ENCODE results near the gene CD46. TPM values are rescaled to one million over a fixed set of nuclear protein-coding genes. Genes with fewer than 3 reads are reported as not detected.

Gene CD46
- polyA plus RNA-seq, 1 donor from 2014 or later = 393 TPM

GRCh38 chr1:207754011-207754410 is 2.2 kb downstream of the CD46 start:
- Histone ChIP-seq H3K27me3 (ENCODE audit: insufficient read depth, low read depth, low read length) (no peaks in the 10 kb centered on the region), H3K4me2 (ENCODE audit: low read length) (peak overlapping the region; percentile 86), H3K27ac (ENCODE audit: low read length) (no peak overlapping the region), H3F3A (ENCODE audit: insufficient read depth, low read length, poor library complexity, severe bottlenecking) (no peaks in the 10 kb centered on the region), H3K9me2 (ENCODE audit: insufficient read depth, low read length) (no peaks in the 10 kb centered on the region), H3K36me3 (ENCODE audit: insufficient read depth, low read length) (peaks cover 6% of the 10 kb centered on the region), H4K20me1 (ENCODE audit: insufficient read depth) (peaks cover 8% of the 10 kb centered on the region), H3K4me3 (ENCODE audit: low read length) (peak overlapping the region; percentile 96), H3K9me3 (ENCODE audit: low read length) (no peaks in the 10 kb centered on the region), H3K9ac (ENCODE audit: low read length) (peak overlapping the region; percentile 96), H3K79me2 (replicated peaks; ENCODE audit: insufficient read depth, low read length) (peaks cover 65% of the 10 kb centered on the region), H2AFZ (ENCODE audit: low read depth, low read length) (no peak overlapping the region)
- no peak for TF ChIP-seq EZH2 (IDR thresholded peaks at IDR 0.05; ENCODE audit: borderline replicate concordance, insufficient read depth, low read length, poor library complexity, severe bottlenecking)
- TF ChIP-seq CTCF (IDR thresholded peaks at IDR 0.05; ENCODE audit: poor library complexity, severe bottlenecking) = no peak
- TF ChIP-seq MXI1 (conservative IDR thresholded peaks at IDR 0.05; ENCODE audit: poor library complexity, severe bottlenecking) = no peak
- no peak for TF ChIP-seq REST (IDR thresholded peaks at IDR 0.05; ENCODE audit: borderline replicate concordance)
- TF ChIP-seq TAF1 (IDR thresholded peaks at IDR 0.05; ENCODE audit: low read depth) = no peak
- no peak for TF ChIP-seq RAD21 (conservative IDR thresholded peaks at IDR 0.05)
- TF ChIP-seq SMC3 (conservative IDR thresholded peaks at IDR 0.05; ENCODE audit: poor library complexity) = no peak
- TF ChIP-seq POLR2AphosphoS5 (IDR thresholded peaks at IDR 0.05) = no peak
- TF ChIP-seq EP300 (conservative IDR thresholded peaks at IDR 0.05; ENCODE audit: poor library complexity, severe bottlenecking) = no peak

- no peak overlapping the region for H3K4me2 ChIP-seq (ENCODE audit: low read length)
- no peak overlapping the region for H2AFZ ChIP-seq (ENCODE audit: low read depth, low read length)
- peak overlapping the region; percentile 96 for H3K4me3 ChIP-seq (ENCODE audit: low read length)
- H3K9me3 ChIP-seq (ENCODE audit: low read length) = no peaks in the 10 kb centered on the region
- H4K20me1 ChIP-seq (ENCODE audit: insufficient read depth) = peaks cover 8% of the 10 kb centered on the region
- H3K27ac ChIP-seq (ENCODE audit: low read length) = no peak overlapping the region
- no peaks in the 10 kb centered on the region for H3K9me2 ChIP-seq (ENCODE audit: insufficient read depth, low read length)
- H3F3A ChIP-seq (ENCODE audit: insufficient read depth, low read length, poor library complexity, severe bottlenecking) = no peaks in the 10 kb centered on the region
- H3K79me2 ChIP-seq (replicated peaks; ENCODE audit: insufficient read depth, low read length) = peaks cover 71% of the 10 kb centered on the region
- TF ChIP-seq EZH2 (IDR thresholded peaks at IDR 0.05; ENCODE audit: borderline replicate concordance, insufficient read depth, low read length, poor library complexity, severe bottlenecking) = no peak
- TF ChIP-seq REST (IDR thresholded peaks at IDR 0.05; ENCODE audit: borderline replicate concordance) = no peak
- no peak for TF ChIP-seq CTCF (IDR thresholded peaks at IDR 0.05; ENCODE audit: poor library complexity, severe bottlenecking)
- TF ChIP-seq EP300 (conservative IDR thresholded peaks at IDR 0.05; ENCODE audit: poor library complexity, severe bottlenecking) = no peak
- H3K27me3 ChIP-seq (ENCODE audit: insufficient read depth, low read depth, low read length) = no peaks in the 10 kb centered on the region
- H3K9ac ChIP-seq (ENCODE audit: low read length) = no peak overlapping the region
- H3K36me3 ChIP-seq (ENCODE audit: insufficient read depth, low read length) = peaks cover 11% of the 10 kb centered on the region
Measured at GRCh38 chr1:207754974-207755700, 3.3 kb downstream of the CD46 start.

All from neural cell (in vitro differentiated cells).